Measurements from ENCODE around the gene CACNB3. TPM values are rescaled to one million over a fixed set of nuclear protein-coding genes. Genes with fewer than 3 reads are reported as not detected.
"Not testable (repeated sequence)": the region's sequence is repeated elsewhere in the genome, so short reads cannot be mapped to it uniquely, and the experiment has no call there.

CACNB3 gene
- total and polyA plus RNA-seq, 2 donors (not counting 1 experiment from before 2014, with no cell fraction given): 28.4 to 46.2 TPM

- no peak for TF ChIP-seq EZH2 (IDR thresholded peaks at IDR 0.05; ENCODE audit: low read length, missing control alignments)
- TF ChIP-seq, protein P1, sequence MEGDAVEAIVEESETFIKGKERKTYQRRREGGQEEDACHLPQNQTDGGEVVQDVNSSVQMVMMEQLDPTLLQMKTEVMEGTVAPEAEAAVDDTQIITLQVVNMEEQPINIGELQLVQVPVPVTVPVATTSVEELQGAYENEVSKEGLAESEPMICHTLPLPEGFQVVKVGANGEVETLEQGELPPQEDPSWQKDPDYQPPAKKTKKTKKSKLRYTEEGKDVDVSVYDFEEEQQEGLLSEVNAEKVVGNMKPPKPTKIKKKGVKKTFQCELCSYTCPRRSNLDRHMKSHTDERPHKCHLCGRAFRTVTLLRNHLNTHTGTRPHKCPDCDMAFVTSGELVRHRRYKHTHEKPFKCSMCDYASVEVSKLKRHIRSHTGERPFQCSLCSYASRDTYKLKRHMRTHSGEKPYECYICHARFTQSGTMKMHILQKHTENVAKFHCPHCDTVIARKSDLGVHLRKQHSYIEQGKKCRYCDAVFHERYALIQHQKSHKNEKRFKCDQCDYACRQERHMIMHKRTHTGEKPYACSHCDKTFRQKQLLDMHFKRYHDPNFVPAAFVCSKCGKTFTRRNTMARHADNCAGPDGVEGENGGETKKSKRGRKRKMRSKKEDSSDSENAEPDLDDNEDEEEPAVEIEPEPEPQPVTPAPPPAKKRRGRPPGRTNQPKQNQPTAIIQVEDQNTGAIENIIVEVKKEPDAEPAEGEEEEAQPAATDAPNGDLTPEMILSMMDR (conservative IDR thresholded peaks at IDR 0.05 in 1 of 2, IDR thresholded peaks at IDR 0.05 in 1 of 2; ENCODE audit: low read depth in 1 of 2, low read length in 2 of 2): no peak
Measured at GRCh38 chr12:48859607-48860006, 41.3 kb downstream of the CACNB3 start.

GRCh38 chr12:48860236-48860635 is 41.9 kb downstream of the CACNB3 start:
- H3K9ac ChIP-seq (ENCODE audit: insufficient read depth, low read length); H3K79me2 ChIP-seq (ENCODE audit: control insufficient read depth, insufficient read depth, low read length); H3K4me3 ChIP-seq (replicated peaks in 1 of 4; ENCODE audit: control extremely low read depth in 1 of 4, insufficient read depth in 1 of 4, low read depth in 3 of 4, low read length in 4 of 4); H3K27ac ChIP-seq (ENCODE audit: insufficient read depth, low read length); H3K36me3 ChIP-seq (ENCODE audit: control insufficient read depth, insufficient read depth, low read length); H2AFZ ChIP-seq (ENCODE audit: low read length); H3K4me2 ChIP-seq (ENCODE audit: extremely low read depth, insufficient read depth, low read length); H4K20me1 ChIP-seq (ENCODE audit: control insufficient read depth, extremely low read depth, insufficient read depth, low read length); DNase-seq (ENCODE audit: low read depth in 2 of 2); H3K9me3 ChIP-seq (ENCODE audit: control insufficient read depth, insufficient read depth, low read depth, low read length); H3K4me1 ChIP-seq (ENCODE audit: control insufficient read depth, extremely low read depth, insufficient read depth, low read length): not testable (repeated sequence)
- H3K27me3 ChIP-seq (ENCODE audit: control insufficient read depth, insufficient read depth, low read length): peaks cover 34% of the 10 kb centered on the region

More at GRCh38 chr12:48859607-48860006, 41.3 kb downstream of the CACNB3 start:
- Histone ChIP-seq H3K27me3 (ENCODE audit: control insufficient read depth, insufficient read depth, low read length) (peaks cover 28% of the 10 kb centered on the region), H3K36me3 (ENCODE audit: control insufficient read depth, insufficient read depth, low read length) (no peaks in the 10 kb centered on the region), H2AFZ (ENCODE audit: low read length) (no peak overlapping the region), H4K20me1 (ENCODE audit: control insufficient read depth, extremely low read depth, insufficient read depth, low read length) (no peaks in the 10 kb centered on the region), H3K4me1 (ENCODE audit: control insufficient read depth, extremely low read depth, insufficient read depth, low read length) (no peaks in the 10 kb centered on the region), H3K4me2 (ENCODE audit: extremely low read depth, insufficient read depth, low read length) (no peak overlapping the region), H3K79me2 (ENCODE audit: control insufficient read depth, insufficient read depth, low read length) (no peaks in the 10 kb centered on the region), H3K9ac (ENCODE audit: insufficient read depth, low read length) (no peak overlapping the region), H3K27ac (ENCODE audit: insufficient read depth, low read length) (no peak overlapping the region), H3K9me3 (ENCODE audit: control insufficient read depth, insufficient read depth, low read depth, low read length) (no peaks in the 10 kb centered on the region), H3K4me3 (replicated peaks in 1 of 4; ENCODE audit: control extremely low read depth in 1 of 4, insufficient read depth in 1 of 4, low read depth in 3 of 4, low read length in 4 of 4) (no peak overlapping the region)
- DNase-seq (ENCODE audit: low read depth in 2 of 2): no peak

DNA sequence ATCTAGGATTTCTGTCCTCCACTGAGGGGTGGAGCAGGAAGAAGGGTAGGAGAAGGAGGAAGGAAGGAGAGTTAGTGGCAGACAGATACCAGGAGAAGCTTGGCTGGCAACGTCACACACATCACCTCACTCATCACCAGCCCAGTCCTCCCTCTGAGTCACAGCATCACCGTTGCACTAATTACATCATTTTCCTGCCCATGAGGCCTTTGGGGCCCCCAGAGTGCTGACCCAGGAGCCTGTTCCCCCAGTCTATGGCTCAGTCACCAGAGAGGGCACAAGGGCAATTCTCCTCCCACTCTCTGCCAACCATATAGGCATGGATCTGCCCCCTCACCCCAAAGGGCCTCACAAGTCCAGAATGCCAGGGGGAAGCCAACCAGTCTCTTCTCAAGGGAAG is 42.8 kb downstream of the CACNB3 start:
- H4K20me1 ChIP-seq (ENCODE audit: control insufficient read depth, extremely low read depth, insufficient read depth, low read length): no peaks in the 10 kb centered on the region
- DNase-seq (ENCODE audit: low read depth in 2 of 2): no peak
- H3K4me3 ChIP-seq (replicated peaks in 1 of 4; ENCODE audit: control extremely low read depth in 1 of 4, insufficient read depth in 1 of 4, low read depth in 3 of 4, low read length in 4 of 4): no peak overlapping the region
- H3K4me2 ChIP-seq (ENCODE audit: extremely low read depth, insufficient read depth, low read length): no peak overlapping the region
- H3K79me2 ChIP-seq (ENCODE audit: control insufficient read depth, insufficient read depth, low read length): no peaks in the 10 kb centered on the region
- TF ChIP-seq EZH2 (IDR thresholded peaks at IDR 0.05; ENCODE audit: low read length, missing control alignments): no peak
- TF ChIP-seq, protein P1 (conservative IDR thresholded peaks at IDR 0.05 in 1 of 2, IDR thresholded peaks at IDR 0.05 in 1 of 2; ENCODE audit: low read depth in 1 of 2, low read length in 2 of 2): no peak
- H3K9me3 ChIP-seq (ENCODE audit: control insufficient read depth, insufficient read depth, low read depth, low read length): no peaks in the 10 kb centered on the region
- H3K27ac ChIP-seq (ENCODE audit: insufficient read depth, low read length): no peak overlapping the region
- peaks cover 8% of the 10 kb centered on the region for H3K4me1 ChIP-seq (ENCODE audit: control insufficient read depth, extremely low read depth, insufficient read depth, low read length)
- H3K9ac ChIP-seq (ENCODE audit: insufficient read depth, low read length): no peak overlapping the region
- no peak overlapping the region for H2AFZ ChIP-seq (ENCODE audit: low read length)
- peaks cover 36% of the 10 kb centered on the region for H3K27me3 ChIP-seq (ENCODE audit: control insufficient read depth, insufficient read depth, low read length)
- no peaks in the 10 kb centered on the region for H3K36me3 ChIP-seq (ENCODE audit: control insufficient read depth, insufficient read depth, low read length)

Data from fibroblast of lung (primary cell).